Panc1 (cell line): ENCODE data around the gene ACADSB.

ENCODE experiments used
- CTCF ChIP-seq: fragments of 450-650 bp; IDR thresholded peaks from 2 replicates; pipeline ENCODE4 v1.5.1; 2017; ENCODE audit warnings: mild to moderate bottlenecking
- POLR2AphosphoS5 ChIP-seq: IDR thresholded peaks from 2 replicates; pipeline ENCODE4 v1.6.1; 2012; ENCODE audit warnings: mild to moderate bottlenecking, low read depth, low read length, moderate library complexity
- REST ChIP-seq, 2 experiments: IDR thresholded peaks; 2 replicates each; pipeline ENCODE4 v1.6.1; 2011 to 2012; ENCODE audit warnings: low read depth in 2 of 2, control low read depth in 1 of 2, low read length in 1 of 2, mild to moderate bottlenecking in 1 of 2, moderate library complexity in 1 of 2; ENCODE audit not compliant: insufficient read depth in 1 of 2
- SIN3A ChIP-seq: IDR thresholded peaks from 2 replicates; pipeline ENCODE4 v1.6.1; 2012; ENCODE audit warnings: low read depth, mild to moderate bottlenecking, low read length, moderate library complexity, borderline replicate concordance; ENCODE audit not compliant: insufficient read depth

GRCh38 chr10:123044391-123044790, 35.6 kb downstream of the ACADSB start:
- TF ChIP-seq CTCF (peak; percentile 41; the same call in 1 of the 2 replicates), REST (IDR thresholded peaks at IDR 0.05; ENCODE audit: insufficient read depth in 1 of 2, low read depth in 2 of 2, low read length in 1 of 2) (no peak), SIN3A (no peak), POLR2AphosphoS5 (no peak)
